ENCODE data around the gene KATNBL1.
A peak's percentile ranks its signal among the peaks of the same experiment; 100 is the strongest.

Gene KATNBL1, protein sequence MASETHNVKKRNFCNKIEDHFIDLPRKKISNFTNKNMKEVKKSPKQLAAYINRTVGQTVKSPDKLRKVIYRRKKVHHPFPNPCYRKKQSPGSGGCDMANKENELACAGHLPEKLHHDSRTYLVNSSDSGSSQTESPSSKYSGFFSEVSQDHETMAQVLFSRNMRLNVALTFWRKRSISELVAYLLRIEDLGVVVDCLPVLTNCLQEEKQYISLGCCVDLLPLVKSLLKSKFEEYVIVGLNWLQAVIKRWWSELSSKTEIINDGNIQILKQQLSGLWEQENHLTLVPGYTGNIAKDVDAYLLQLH

DNA sequence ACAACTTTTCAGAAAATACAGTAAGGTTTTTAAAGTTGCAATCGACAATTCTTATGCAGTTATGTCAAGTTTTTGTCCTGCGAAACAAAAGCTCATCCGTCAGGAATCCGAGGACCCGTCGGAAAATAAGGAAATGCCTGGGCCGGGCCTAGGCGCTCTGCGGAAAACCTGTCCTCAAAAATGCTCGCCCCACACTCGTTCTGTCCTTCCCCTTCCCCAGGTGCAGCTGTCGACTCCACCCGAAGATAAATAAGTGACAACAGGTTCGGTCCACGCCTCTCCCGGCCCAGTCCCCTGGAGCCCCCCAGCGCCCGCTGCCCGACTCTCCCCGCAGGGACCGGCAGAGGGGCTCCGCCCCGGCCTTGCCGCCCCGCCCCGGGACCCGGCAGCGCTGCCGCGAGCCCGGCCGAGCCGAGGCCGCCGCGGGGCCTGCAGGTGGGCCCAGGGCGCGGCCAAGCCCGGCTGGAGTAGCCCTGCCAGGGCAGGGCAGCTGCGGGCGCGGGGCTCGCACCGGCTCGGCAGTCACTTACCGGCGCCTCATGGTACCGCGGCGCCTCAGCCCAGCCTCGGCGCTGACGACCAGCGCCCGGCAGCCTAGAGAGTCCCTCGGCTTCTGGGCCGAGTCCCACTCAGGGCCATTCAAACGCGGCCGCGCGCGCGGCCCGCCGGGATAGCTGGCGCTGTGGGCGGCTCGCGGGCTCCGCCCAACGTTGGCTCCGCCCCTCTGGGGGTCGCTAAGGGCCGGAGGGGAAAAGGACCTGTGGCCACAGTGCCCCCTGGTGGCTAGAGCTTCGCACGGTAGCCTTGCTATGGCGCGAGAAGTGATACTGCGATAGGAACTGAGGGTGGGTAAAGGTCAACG is at the start of gene KATNBL1:
KATNBL1 (minus strand) TSS at position 676 of the 862 bp plus-strand sequence. CDS start 46,420 bp downstream, outside the sequence.
- peak; percentile 95 for DNase-seq (ENCODE audit: low spot score)

DNA sequence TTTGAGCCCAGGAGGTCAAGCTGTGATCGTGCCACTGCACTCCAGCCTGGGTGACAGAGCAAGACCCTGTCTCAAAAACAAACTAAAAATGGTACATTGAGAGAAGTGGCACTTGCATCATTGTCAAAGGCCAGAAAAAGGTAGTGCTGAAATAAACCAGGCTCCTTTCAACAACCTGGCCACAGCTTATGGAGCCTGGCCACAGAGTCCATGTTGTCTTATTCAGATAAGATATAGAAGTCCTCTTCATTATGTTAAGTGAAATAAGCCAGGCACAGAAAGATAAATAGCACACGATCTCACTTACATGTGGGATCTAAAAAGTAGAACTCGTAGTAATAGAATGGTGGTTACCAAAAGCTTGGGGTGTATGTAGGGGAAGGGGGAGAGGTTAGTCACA is 49.7 kb upstream of the KATNBL1 start:
- DNase-seq (ENCODE audit: low spot score): no peak

DNA sequence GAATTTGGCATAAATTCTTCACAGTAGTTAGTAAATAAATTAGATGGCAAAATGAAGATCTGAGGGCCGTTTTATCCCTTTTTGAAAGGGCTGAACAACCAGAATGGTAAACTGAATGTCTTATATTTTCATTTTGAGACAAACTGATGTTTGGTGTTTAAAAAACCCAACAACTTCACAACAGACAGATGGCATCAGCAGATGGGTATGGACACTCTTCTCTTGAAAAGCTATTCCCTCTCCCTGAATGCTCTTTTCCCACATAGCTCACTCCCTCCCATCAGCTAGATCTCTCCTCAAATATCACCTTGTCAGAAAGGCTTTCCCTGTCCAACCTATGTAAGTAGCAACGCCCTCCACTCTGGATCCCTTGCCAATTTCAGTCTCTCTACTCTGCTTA is 48.3 kb upstream of the KATNBL1 start:
- no peak for DNase-seq (ENCODE audit: low spot score)

DNA sequence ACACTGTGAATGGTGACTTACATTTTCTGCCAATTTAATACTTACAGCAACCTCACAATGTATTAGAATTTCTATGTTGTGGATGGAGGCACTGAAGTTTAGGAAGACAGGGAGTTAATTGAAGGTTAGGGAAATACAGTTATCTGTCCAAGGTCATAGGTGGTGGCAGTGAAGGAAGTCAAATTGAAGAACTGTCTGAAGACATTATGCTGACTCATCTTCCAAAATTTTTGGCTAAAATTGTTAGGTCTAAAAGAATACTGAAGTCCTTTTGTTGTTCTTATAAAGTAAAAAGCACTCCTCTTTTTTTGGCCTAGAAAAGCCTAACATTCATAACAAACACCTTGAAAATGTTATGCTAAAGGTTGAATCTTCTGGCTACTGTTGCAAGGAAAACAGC is 42.6 kb upstream of the KATNBL1 start:
- DNase-seq (ENCODE audit: low spot score): no peak

DNA sequence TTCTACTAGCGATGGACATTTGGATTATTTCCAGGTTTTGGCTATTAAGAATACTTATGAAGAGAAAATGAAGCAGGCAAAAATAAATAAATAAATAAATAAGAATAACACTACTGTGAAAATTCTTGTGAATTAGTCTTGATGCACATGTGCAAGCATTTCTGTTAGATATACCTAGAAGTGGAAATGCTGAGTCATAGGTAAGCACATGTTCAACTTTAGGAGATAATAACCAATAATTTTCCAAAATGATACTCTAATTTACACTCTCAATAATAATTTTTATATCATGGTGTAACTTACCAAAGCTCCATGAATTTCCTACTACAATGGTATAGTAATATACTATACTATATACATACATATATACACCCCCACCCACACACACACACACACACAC is 38.3 kb upstream of the KATNBL1 start:
- DNase-seq (ENCODE audit: low spot score): no peak

DNA sequence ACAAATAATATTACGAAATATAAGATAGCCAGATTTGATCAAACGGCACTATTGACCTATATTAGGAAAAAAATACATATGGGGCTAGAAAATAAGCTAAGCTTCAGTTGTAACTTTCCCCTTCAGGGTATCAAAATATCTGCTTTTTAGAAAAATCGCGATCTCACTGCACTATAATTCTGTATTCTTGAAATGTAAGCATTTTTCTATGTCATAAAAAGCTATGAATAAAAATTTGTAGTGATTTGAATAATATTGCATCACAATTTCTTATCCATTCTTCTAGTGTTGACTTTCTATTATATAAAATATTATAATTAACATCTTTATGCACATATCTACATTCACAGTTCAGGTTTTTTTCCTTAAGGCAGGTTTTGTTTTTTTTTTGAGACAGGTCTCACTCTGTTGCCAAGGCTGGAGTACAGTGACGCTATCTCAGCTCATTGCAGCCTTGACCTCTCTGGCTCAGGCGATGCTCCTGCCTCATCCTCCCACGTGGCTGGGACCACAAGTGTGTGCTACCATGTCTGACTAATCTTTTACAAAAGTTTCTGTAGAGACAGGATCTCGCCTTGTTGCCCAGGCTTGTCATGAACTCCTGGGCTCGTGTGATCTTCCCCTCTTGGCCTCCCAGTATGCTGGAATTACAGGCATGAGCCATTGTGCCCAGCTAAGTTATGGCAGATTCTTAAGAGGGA is 36.5 kb upstream of the KATNBL1 start:
- no peak for DNase-seq (ENCODE audit: low spot score)

DNA sequence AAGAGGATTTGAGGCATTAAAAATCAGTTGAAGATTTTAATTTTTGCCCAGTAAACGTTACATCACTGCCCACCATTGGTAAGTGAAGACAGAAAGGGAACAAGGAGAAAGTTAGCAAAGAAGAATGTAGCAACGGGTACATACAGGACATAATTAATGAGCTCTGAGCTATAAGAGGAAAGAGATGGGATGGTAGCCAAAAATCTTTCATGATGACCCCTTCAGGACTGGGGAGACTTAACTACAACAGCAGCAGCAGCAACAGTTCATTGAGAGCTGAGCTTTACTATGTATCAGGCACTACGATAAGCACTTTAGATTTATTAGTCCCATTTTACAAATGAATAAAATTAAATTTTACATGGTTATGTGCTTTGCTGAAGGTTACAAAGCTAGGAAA is 33.3 kb upstream of the KATNBL1 start:
- no peak for DNase-seq (ENCODE audit: low spot score)

DNA sequence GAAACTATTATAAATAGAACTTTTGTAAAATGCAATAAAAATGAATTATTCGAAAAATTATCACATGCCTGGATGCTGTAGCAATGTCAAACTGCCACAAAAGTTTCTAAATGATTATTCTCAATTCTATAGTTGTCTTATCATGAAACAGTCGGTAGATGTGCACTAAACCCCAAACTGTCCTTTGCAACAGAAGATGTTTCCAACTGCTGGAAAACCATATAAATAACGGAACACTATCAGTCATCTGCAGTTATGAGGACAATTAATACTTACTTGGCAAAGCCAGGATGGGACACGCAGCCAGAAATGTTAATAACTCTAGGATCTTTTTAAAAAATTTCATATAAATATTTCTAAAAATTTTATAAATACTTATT is 32.4 kb upstream of the KATNBL1 start:
- DNase-seq (ENCODE audit: low spot score): no peak

DNA sequence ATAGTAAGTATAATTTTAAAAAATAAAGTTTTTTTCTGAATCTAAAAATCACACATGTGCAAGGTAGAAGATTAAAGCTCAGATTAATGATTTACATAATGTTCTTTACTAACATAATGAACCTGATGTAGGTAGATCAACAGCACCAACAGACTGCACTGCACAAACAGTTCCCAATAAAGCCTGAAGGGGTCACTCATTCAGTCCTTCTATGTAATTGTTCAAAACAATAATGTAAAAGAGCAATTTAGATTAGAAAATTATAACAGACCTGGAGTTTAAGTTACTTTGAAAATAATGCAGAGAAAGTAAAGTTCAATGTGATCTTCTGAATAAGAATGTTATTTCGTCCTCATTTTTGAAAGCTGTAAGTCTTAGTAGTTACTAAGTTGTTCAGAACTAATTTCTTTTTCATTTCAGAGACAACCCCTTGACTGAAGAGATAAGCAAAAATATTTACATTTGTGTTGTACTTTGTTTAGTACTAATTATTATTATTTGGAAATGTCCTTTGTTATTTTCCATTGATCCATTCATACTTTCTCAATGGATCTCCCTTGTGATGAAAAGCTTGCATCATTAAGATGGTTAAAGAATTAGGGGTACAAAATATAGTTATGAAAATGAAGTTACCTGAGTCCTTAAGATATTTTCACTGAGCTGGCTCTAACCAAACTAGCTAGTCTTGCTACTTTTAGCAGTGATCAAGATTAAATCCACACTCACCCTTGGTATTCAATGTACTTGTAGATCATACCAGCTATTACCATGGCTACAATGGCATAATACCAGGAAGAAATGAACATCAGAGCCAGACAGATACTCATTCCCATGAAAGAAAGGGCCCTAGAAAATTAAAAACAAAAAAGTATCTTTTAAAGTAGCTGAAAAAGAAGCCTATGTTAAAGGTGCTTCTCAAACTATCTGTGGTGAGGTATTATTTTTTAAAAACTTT is 31.8 kb upstream of the KATNBL1 start:
- DNase-seq (ENCODE audit: low spot score): peak; percentile 32

DNA sequence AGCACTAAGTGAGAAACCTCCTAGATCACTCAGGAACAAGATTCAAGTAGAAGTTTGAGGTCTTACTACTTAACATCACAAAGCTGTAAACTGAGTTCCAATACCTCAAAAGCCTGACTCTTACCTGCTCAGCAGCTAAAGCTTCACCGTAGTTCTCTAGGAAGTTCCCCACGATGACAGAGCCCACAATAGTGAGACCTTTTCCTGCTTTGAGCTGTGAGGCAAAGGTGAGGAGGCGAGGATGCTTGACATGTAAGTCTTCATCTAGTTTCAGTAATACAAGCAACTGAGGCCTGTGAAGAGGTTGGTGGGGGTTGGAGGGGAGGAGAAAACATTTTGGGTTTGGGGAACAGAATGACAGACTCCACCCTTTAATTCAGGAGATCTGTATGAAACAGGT is 30.6 kb upstream of the KATNBL1 start:
- no peak for DNase-seq (ENCODE audit: low spot score)

DNA sequence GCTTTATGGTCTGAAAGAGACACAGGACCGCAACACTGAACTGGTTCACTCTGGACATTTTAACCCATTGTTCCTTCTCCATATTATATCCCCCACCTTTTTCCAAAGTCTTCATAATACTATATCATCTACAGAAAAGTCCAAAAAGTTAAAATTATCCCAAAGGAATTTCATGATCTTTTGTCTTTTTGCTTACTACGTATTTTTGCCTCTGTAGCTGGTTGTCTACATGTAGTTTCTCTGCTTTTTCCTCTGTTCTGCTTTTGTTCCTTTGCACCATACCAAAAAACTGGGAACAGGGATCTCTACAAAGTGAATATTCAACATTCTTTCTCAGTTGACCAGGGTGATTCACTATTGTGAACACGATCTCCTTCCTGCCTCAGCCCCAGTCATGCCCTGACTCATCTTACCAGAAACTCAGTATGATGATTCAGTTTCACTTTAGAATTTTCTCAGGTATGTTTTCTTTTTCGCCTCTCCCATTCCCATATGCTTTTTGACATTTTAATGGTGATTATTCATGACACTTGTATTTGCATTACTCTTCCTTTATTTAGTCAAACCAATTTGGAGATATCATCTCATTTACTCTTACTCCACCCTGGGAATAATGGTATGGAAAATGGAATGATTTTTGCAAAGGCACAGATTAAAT is 29.4 kb upstream of the KATNBL1 start:
- no peak for DNase-seq (ENCODE audit: low spot score)

DNA sequence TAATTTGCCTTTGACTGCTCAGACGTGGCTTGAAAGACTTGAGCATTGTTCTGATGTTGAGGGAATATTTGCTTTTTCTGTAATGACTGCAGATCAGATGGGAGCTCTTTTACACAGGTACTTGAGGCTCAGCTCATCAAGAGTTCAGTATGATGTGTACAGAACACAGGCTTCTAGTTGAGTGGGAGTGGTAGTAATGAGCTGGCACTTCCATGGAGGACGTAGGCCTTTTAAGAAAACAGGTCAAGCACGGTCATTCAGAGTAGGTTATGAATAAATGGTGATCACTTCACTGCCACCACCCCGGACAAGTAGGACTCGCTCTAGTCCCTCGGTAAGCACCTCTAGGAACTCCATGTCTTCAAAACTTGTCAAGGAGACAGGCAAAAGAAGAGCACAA is 23.7 kb upstream of the KATNBL1 start:
- no peak for DNase-seq (ENCODE audit: low spot score)

DNA sequence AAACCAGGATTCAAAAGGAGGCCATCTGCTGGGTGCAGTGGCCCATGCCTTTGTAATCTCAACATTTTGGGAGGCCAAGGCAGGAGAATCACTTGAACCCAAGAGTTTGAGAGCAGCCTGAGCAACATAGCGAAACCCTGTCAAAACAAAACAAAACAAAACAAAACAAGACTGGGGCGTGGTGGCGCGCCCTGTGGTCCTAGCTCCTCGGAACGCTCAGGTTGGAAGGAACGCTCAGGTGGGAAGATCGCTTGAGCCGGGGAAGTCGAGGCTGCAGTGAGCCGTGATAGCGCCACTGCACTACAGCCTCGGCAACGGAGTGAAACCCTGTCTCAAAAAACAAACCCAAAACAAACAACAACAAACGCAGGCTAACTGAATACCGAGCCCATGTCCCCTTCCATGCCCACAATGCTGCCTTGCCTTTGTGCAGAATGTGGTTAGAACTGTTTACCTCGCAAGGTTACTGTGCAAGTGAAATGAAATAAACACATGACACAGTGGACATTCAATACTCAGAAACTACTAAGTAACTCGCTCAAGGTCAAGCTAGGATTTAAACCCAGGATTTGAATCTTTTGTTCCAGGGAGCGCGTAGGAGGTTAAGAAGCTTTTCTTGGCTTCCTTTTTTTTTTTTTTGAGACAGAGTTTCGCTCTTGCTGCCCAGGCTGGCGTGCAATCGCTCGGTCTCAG is 14.2 kb upstream of the KATNBL1 start:
- DNase-seq (ENCODE audit: low spot score): peak; percentile 29

DNA sequence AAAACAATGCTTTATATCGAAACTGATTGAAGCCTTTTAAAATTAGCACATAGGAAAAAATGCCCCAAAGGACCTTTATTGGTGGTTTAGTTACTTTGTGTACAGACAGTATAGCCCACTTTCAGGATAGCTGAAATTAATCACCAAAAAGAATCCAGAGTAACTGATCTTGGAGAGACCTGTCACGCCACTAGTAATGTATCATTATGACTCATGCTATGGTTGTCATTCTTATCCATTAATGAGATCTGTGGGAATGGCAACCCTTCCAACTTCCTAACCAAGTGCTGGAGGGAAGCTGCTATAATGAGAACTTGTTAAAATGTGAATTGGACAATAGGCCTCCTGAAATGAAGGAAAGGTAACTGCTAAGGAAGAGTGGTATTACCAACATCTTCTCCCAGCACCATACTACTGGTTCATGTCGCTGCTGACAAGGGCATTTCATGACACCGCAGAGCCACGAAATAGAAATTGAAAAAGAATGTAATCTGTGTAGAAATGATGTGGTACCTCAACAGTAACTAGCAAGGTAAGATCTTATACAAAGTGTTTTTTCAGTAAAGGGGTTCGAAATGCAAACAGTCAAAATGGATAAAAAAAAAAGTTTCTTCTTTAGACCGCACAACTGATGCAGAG is 7.8 kb upstream of the KATNBL1 start:
- no peak for DNase-seq (ENCODE audit: low spot score)

DNA sequence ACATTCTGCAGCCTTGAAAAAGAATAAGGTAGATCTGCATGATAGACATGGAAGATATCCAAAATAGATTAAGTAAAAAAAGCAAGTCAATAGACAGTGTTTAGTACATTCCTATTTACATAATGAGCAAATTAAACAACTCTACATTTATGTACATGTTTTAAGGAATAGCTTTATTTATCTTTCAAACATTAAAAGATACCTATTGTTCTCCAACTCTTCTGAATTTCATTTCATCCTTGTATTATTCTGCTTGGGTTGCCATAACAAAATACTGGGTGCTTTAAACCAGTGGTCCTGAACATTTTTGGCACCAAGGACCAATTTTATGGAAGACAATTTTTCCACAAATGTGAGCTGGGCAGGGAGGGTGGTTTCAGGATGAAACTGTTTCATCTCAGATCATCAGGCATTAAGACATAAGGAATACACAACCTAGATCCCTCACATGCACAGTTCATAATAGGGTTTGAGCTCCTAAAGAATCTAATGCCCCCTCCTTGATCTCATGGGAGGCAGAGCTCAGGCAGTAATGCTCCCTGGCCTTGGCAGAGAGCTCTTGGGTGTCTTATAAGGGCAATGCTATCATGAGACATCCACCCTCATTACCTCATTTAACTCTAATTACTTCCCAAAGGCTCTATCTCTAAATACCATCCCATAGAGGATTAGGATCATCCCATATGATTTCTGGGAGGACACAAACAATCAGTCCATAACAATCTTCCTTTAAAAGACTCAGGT is 6.8 kb upstream of the KATNBL1 start:
- no peak for DNase-seq (ENCODE audit: low spot score)

DNA sequence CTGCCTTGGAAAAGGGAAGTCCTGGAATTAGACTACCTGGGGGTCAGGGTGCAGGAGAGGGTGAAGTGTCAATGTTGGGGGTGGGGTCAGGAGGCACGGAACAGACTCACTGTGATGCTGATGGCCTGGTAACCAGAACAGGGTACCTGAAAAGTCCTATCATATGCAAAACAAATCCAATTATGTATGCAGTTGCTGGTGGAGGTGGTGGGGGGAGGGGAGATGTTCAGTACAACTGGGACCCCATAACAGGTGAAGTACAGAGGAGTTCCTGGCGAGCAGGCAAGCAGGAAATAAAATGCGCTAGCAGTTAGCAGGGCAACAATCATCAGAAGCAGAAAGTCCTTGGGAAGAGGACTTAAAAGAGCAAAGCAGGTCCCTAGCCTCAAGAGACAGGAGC is 4.2 kb upstream of the KATNBL1 start:
- DNase-seq (ENCODE audit: low spot score): no peak

DNA sequence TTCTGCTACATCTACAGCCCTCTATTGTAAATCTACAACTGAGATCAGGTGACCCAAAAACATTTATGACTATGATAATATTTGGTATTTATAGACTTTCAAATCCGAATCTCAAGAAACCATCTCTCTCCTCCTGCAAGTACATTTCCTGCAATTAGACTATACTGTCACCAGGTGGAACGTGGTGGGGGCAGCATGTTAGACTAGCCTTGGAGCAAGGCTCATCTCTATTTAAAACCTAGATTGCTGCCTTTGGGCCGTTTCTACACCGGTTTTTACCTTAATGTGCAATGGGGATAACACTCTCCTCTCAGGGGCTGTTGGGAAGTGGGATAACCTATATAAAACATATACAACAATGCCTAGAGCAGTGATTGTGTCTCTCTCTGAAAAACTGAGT is 3.8 kb upstream of the KATNBL1 start:
- no peak for DNase-seq (ENCODE audit: low spot score)

DNA sequence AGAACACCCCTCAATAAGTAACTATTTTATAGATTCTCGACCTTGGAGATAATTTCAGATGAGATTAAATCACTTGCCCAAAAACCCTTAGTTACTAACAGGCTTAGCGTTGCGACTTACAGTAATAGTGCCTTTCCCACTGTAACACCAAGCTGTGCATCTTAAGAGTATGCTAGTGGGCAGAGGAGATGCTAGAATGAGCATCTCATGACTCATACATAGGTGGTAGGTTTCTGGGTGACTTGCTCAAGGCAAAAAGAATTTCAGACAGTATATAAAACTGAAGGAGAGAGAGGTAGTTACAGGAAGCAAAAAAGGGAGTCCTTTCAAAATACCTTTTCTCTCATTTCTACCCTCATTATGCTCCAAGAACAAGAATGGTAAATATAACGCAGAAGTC is 3.9 kb downstream of the KATNBL1 start:
- DNase-seq (ENCODE audit: low spot score): no peak

DNA sequence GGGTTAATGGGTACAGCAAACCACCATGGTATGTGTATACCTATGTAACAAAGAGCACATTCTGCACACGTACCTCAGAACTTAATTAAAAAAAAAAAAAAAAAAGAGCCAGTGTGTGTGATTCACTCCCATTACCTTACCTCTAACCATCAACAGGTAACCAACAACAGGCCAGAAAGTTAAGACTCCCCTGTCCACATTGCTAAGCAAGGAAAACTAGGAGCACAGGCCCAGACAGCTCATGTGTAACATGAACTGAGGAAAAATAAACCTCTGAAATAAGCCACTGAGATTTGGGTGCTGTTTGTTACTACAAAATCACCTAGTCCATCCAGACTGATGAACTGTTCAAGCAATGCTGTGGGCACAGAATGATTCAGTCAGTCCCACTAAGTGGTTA is 6.0 kb downstream of the KATNBL1 start:
- DNase-seq (ENCODE audit: low spot score): no peak

Measured in cerebellar cortex (tissue), 1 donor.